AG04449 (cell line): ENCODE data around the gene TNRC6A.

Experiments used
- CTCF ChIA-PET: fragments of 350-600 bp; formaldehyde crosslinking; extraction: SDS; loops from one replicate; lab custom pipeline; 2021; ENCODE audit warnings: antibody characterized with exemption; lab: Yijun Ruan, JAX
- POLR2A ChIA-PET: fragments of 400-600, 350-600 bp; formaldehyde crosslinking; extraction: SDS; loops from one replicate; lab custom pipeline; 2020; ENCODE audit warnings: antibody characterized with exemption, inconsistent platforms; lab: Yijun Ruan, JAX
- DNase-seq: peaks from one replicate; pipeline ENCODE4 v3.0.0-alpha.2; 2010; ENCODE audit warnings: low read depth, low spot score
- H3K4me3 ChIP-seq: 2 replicates; pipeline ENCODE4 v1.5.1; 2011; ENCODE audit warnings: low read depth, mild to moderate bottlenecking, control low read depth, low read length
- TF ChIP-seq, protein P1 (sequence below): IDR thresholded peaks from one replicate; pipeline ENCODE4 v1.5.1; 2011; ENCODE audit warnings: mild to moderate bottlenecking, moderate library complexity, low read length, control low read depth, inconsistent platforms; ENCODE audit not compliant: insufficient read depth; ENCODE audit errors: missing control alignments

TNRC6A gene

DNA sequence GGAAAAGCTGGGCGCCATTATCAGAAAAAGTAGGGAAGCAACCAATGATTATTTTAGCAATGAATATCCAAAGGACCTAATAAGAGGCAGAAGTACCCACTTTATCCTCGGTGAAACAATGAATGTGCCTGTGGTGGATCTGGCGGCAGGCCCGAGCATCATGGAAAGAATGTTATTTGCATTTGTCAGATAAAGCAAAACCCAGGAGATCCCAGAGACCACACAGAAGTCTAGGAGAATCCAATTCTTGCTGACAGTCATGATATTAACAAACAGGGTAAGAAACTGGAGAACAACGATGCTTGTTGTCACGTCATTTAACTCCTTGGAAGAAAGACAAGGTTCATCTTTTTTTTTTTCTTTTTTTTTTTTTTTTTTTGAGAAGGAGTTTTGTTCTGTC, 12.0 kb upstream of the TNRC6A start:
- no peak overlapping the region for H3K4me3 ChIP-seq
- TF ChIP-seq, protein P1, sequence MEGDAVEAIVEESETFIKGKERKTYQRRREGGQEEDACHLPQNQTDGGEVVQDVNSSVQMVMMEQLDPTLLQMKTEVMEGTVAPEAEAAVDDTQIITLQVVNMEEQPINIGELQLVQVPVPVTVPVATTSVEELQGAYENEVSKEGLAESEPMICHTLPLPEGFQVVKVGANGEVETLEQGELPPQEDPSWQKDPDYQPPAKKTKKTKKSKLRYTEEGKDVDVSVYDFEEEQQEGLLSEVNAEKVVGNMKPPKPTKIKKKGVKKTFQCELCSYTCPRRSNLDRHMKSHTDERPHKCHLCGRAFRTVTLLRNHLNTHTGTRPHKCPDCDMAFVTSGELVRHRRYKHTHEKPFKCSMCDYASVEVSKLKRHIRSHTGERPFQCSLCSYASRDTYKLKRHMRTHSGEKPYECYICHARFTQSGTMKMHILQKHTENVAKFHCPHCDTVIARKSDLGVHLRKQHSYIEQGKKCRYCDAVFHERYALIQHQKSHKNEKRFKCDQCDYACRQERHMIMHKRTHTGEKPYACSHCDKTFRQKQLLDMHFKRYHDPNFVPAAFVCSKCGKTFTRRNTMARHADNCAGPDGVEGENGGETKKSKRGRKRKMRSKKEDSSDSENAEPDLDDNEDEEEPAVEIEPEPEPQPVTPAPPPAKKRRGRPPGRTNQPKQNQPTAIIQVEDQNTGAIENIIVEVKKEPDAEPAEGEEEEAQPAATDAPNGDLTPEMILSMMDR, result no peak
- CTCF ChIA-PET, result interaction anchor here (0.7 kb wide), 1 partner anchor 11 kb away, joined by 3 read pairs; no protein-coding TSS in a partner anchor
- POLR2A ChIA-PET, result no interaction called here
- no peak for DNase-seq

DNA sequence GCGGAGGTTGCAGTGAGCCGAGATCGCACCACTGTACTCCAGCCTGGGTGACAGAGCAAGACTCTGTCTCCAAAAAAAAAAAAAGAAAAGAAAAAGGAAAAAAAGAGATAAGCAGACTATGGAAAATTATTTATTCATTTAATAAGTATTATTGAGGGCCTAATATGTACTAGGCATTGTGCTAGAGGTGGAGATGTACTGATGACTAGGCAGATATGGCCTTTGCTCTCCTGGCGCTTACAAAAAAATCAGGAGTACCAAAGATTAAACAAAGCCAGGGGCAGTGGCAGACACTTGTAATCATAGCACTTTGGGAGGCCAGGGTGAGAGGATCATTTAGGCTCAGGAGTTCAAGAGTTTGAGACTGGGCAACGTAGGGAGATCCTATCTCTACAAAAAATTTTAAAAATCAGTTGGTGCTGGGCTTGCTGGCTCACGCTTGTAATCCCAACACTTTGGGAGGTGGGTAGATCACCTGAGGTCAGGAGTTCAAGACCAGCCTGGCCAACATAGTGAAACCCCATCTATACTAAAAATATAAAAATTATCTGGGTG, 10.4 kb upstream of the TNRC6A start:
- no peak for DNase-seq
- CTCF ChIA-PET, result no interaction called here
- POLR2A ChIA-PET, result no interaction called here
- no peak overlapping the region for H3K4me3 ChIP-seq
- TF ChIP-seq, protein P1, result no peak

DNA sequence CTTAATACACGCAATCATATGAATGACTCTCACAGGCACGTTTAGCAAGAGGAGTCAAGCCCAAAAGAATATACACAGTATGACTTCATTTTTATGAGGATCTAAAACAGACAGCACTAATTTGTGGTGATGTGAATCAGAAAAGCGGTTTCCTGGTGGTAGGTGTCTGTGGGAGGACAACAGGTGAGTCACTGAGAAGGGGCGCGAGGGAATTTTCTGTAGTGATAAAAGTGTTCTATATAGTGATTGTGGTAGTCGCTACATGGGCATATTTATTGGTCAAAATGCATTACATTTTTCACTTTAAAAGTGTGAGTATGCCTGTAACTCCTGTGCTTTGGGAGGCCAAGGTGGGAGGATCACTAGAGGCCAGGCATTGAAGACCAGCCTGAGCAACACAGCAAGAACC, 7.6 kb upstream of the TNRC6A start:
- TF ChIP-seq, protein P1, result no peak
- ChIA-PET POLR2A (no interaction called here), CTCF (interaction anchor here (1.0 kb wide), 1 partner anchor 17 kb away, joined by 3 read pairs; no protein-coding TSS in a partner anchor)
- no peak for DNase-seq
- H3K4me3 ChIP-seq, result no peak overlapping the region

DNA sequence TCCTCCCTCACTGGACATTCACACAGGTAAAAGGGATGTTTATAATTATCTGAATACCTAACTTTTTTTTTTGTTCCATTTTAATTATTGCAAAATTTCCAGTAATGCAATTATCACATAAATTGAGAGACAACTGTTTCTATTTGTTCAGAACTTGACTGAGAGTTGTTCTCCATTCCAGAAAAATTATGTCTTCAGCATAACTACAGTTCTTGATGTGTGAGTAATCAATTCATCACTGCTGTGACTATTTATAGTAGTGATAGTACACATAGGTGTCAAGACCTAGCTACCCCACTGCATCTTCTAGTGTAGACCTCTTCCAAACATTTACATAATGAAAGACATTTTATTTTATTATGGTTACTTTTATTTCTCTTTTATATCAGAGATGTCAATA, 5.8 kb upstream of the TNRC6A start:
- DNase-seq, result no peak
- ChIA-PET CTCF (no interaction called here), POLR2A (no interaction called here)
- TF ChIP-seq, protein P1, result no peak
- no peak overlapping the region for H3K4me3 ChIP-seq

DNA sequence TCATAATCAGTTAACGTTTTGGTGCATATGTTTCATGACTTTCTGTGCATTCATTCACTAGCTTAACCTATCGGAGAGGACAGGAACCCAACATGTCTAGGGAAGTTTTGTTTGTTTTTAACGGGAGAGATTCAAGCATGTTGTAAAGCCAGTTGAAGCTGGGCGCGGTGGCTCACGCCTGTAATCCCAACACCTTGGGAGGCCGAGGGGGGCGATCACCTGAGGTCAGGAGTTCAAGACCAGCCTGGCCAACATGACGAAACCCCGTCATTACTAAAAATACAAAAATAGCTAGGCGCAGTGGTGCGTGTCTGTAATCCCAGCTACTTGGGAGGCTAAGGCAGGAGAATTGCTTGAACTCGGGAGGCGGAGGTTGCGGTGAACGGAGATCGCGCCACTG, 1.4 kb upstream of the TNRC6A start:
- TF ChIP-seq, protein P1, result no peak
- no peak for DNase-seq
- ChIA-PET POLR2A (no interaction called here), CTCF (interaction anchor here (1.0 to 1.3 kb wide), 3 partner anchors 11 to 148 kb away, joined by 3 to 8 read pairs (median 3); no protein-coding TSS in a partner anchor)
- H3K4me3 ChIP-seq, result no peak overlapping the region

DNA sequence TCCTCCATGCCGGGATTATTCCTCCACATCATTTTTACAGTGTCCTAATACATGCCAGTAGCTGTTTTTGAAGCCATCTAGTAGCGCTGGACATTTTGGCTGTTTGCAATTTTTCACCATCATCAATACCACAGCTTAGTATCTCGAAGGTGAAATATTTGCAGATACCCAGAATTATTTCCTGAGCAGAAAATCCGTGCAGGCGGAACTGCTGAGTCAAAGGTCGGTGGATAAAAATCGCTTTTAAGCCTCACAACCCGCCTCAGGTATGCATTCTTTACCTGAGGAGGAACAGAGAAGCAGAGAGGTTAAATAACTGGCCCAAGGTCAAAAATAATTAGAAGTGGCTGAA, 584 bp upstream of the TNRC6A start:
- CTCF ChIA-PET, result interaction anchor here (1.0 to 1.3 kb wide), 3 partner anchors 12 to 149 kb away, joined by 3 to 8 read pairs (median 3); no protein-coding TSS in a partner anchor
- H3K4me3 ChIP-seq, result peak overlapping the region; percentile 79
- no peak for DNase-seq
- TF ChIP-seq, protein P1, result no peak
- POLR2A ChIA-PET, result no interaction called here
